GM18861 (cell line): Measurements from ENCODE around the gene EMSY.
"Not testable (repeated sequence)": the region's sequence is repeated elsewhere in the genome, so short reads cannot be mapped to it uniquely, and the experiment has no call there.

ENCODE experiments used
- ATAC-seq: cut with Tn5 transposase; IDR thresholded peaks from one replicate; pipeline ENCODE4 v1.9.1; 2021; ENCODE audit not compliant: unreplicated experiment

The EMSY gene

GRCh38 chr11:76444384-76445120, at the start of gene EMSY:
TSS of gene EMSY (plus strand) at chr11:76445018. CDS start at chr11:76446939, 1,921 bp downstream.
- peak; percentile 90 for ATAC-seq

- no peak for ATAC-seq
Observed at GRCh38 chr11:76395296-76395695, 49.5 kb upstream of the EMSY start.

- peak; percentile 76 for ATAC-seq
Observed at GRCh38 chr11:76397383-76397782, 47.4 kb upstream of the EMSY start.

- no peak for ATAC-seq
Observed at GRCh38 chr11:76400967-76401366, 43.9 kb upstream of the EMSY start.

- not testable (repeated sequence) for ATAC-seq
Observed at GRCh38 chr11:76401484-76401883, 43.3 kb upstream of the EMSY start.

GRCh38 chr11:76406359-76406758, 38.5 kb upstream of the EMSY start:
- ATAC-seq = no peak

- ATAC-seq = no peak
Observed at GRCh38 chr11:76408171-76408965, 36.5 kb upstream of the EMSY start.

GRCh38 chr11:76410851-76411357, 33.9 kb upstream of the EMSY start:
- no peak for ATAC-seq

GRCh38 chr11:76415073-76415472, 29.7 kb upstream of the EMSY start:
- no peak for ATAC-seq

- no peak for ATAC-seq
Observed at GRCh38 chr11:76419896-76420295, 24.9 kb upstream of the EMSY start.

GRCh38 chr11:76424379-76424778, 20.4 kb upstream of the EMSY start:
- no peak for ATAC-seq

- ATAC-seq = no peak
Observed at GRCh38 chr11:76424891-76425290, 19.9 kb upstream of the EMSY start.

- no peak for ATAC-seq
Observed at GRCh38 chr11:76426660-76427059, 18.2 kb upstream of the EMSY start.

- no peak for ATAC-seq
Observed at GRCh38 chr11:76436020-76436419, 8.8 kb upstream of the EMSY start.

- no peak for ATAC-seq
Observed at GRCh38 chr11:76443268-76443980, 1.4 kb upstream of the EMSY start.

- ATAC-seq = no peak
Observed at GRCh38 chr11:76444065-76444383, 794 bp upstream of the EMSY start.

- ATAC-seq = no peak
Observed at GRCh38 chr11:76445121-76446084, 585 bp downstream of the EMSY start.

- ATAC-seq = no peak
Observed at GRCh38 chr11:76448506-76448905, 3.7 kb downstream of the EMSY start.

- no peak for ATAC-seq
Observed at GRCh38 chr11:76453248-76453647, 8.4 kb downstream of the EMSY start.

- no peak for ATAC-seq
Observed at GRCh38 chr11:76455331-76455730, 10.5 kb downstream of the EMSY start.
